Astrocyte (in vitro differentiated cells and primary cell): ENCODE results near the gene C1QTNF2. TPM values are rescaled to one million over a fixed set of nuclear protein-coding genes. Genes with fewer than 3 reads are reported as not detected.
"Not testable (repeated sequence)": the region's sequence is repeated elsewhere in the genome, so short reads cannot be mapped to it uniquely, and the experiment has no call there.

Source experiments
- DNase-seq: peaks from one replicate; pipeline ENCODE4 v3.0.0-alpha.2; 2010; ENCODE audit warnings: low read depth
- FAIRE-seq: peaks from 2 replicates; lab custom pipeline; 2011; peaks lifted over from hg19 to GRCh38; lab: Jason Lieb, UNC
- H2AFZ ChIP-seq: 2 replicates; pipeline ENCODE4 v1.6.0; 2012; ENCODE audit warnings: low read depth, low read length, inconsistent platforms
- H3K27ac ChIP-seq: 2 replicates; pipeline ENCODE4 v1.5.1; 2011; ENCODE audit warnings: low read depth, low read length, inconsistent platforms
- H3K27me3 ChIP-seq: 2 replicates; pipeline ENCODE4 v1.6.0; 2011; ENCODE audit warnings: low read length, inconsistent platforms; ENCODE audit not compliant: insufficient read depth
- H3K36me3 ChIP-seq: 2 replicates; pipeline ENCODE4 v1.5.1; 2011; ENCODE audit warnings: low read length, inconsistent platforms; ENCODE audit not compliant: insufficient read depth
- H3K4me1 ChIP-seq: 2 replicates; pipeline ENCODE4 v1.5.1; 2011; ENCODE audit warnings: low read length, inconsistent platforms; ENCODE audit not compliant: insufficient read depth
- H3K4me2 ChIP-seq: 2 replicates; pipeline ENCODE4 v1.6.0; 2012; ENCODE audit warnings: low read length, inconsistent platforms
- H3K4me3 ChIP-seq: 2 replicates; pipeline ENCODE4 v1.5.1; 2011; ENCODE audit warnings: low read depth, mild to moderate bottlenecking, low read length, inconsistent platforms; ENCODE audit not compliant: insufficient read depth
- H3K79me2 ChIP-seq: 2 replicates; pipeline ENCODE4 v1.6.0; 2012; ENCODE audit warnings: mild to moderate bottlenecking, low read length, inconsistent platforms; ENCODE audit not compliant: insufficient read depth
- H3K9ac ChIP-seq: 2 replicates; pipeline ENCODE4 v1.6.0; 2012; ENCODE audit warnings: mild to moderate bottlenecking, low read length, inconsistent platforms
- H3K9me3 ChIP-seq: 2 replicates; pipeline ENCODE4 v1.5.1; 2012; ENCODE audit warnings: low read depth, mild to moderate bottlenecking, low read length, inconsistent platforms; ENCODE audit not compliant: insufficient read depth
- H4K20me1 ChIP-seq: 2 replicates; pipeline ENCODE4 v1.6.0; 2012; ENCODE audit warnings: low read length, inconsistent platforms; ENCODE audit not compliant: insufficient read depth
- H3K27ac Mint-ChIP-seq: one replicate; pipeline ENCODE4 v1.8.0; 2021; ENCODE audit warnings: mild to moderate bottlenecking, mixed read lengths; ENCODE audit not compliant: unreplicated experiment
- H3K27me3 Mint-ChIP-seq: one replicate; pipeline ENCODE4 v1.8.0; 2021; ENCODE audit warnings: low read depth, mixed read lengths; ENCODE audit not compliant: unreplicated experiment
- H3K36me3 Mint-ChIP-seq: one replicate; pipeline ENCODE4 v1.8.0; 2021; ENCODE audit warnings: low read depth, mixed read lengths; ENCODE audit not compliant: unreplicated experiment
- H3K4me1 Mint-ChIP-seq: one replicate; pipeline ENCODE4 v1.8.0; 2021; ENCODE audit warnings: low read depth, mixed read lengths; ENCODE audit not compliant: unreplicated experiment
- H3K4me3 Mint-ChIP-seq: one replicate; pipeline ENCODE4 v1.8.0; 2021; ENCODE audit warnings: mild to moderate bottlenecking, moderate library complexity, mixed read lengths; ENCODE audit not compliant: unreplicated experiment
- H3K9me3 Mint-ChIP-seq: one replicate; pipeline ENCODE4 v1.8.0; 2021; ENCODE audit warnings: mild to moderate bottlenecking, mixed read lengths; ENCODE audit not compliant: unreplicated experiment
- EZH2 ChIP-seq: IDR thresholded peaks from 2 replicates; pipeline ENCODE4 v1.6.1; 2012; ENCODE audit warnings: mild to moderate bottlenecking, low read length, inconsistent platforms; ENCODE audit not compliant: insufficient read depth
- total RNA-seq: library from RNA; stranded (reverse); gene quantifications from 2 replicates; pipeline ENCODE4 v1.2.1, GENCODE V29; 2021
- TF ChIP-seq, protein P1 (sequence below): IDR thresholded peaks from 2 replicates; pipeline ENCODE4 v1.5.1; 2011; ENCODE audit warnings: low read depth, mild to moderate bottlenecking, inconsistent platforms, low read length, moderate library complexity; ENCODE audit not compliant: insufficient read depth

Gene C1QTNF2
- total RNA-seq, 1 donor from 2014 or later, result 0.64 TPM

DNA sequence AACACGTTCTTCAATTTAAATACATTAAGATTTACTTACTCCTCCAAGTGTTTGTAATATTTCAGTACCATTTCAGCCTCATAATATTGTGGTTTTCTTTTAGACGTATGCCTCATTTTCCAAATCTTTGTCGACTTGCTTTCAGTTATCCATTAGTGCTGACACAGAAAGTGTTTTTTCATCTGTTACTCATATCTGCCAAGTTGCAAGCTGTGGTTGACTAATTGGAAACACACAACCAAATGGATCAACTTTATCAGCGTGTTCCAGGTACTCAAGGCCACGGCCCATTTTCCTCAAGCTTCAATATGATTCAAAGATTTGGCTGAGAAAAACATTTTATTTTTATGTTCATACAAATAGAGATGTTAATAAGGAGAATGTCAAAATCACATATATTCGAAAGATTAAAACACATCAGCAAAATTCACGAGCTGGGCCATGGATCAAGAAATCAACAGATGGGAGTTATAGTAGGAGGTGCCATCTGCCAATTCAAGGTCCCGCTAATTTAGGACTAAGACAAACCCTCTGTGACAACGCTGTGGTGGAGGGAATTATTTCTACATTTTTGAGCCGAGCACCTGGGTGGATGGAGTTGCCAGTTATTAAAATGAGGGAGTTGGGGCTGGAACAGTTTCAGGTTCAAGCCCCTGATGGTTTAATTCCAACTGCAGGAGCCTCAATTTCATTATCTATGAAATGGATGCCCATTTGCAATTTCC lies 30.9 kb downstream of the C1QTNF2 start:
- H3K36me3 ChIP-seq, result no peaks in the 10 kb centered on the region
- FAIRE-seq, result no peak
- no peaks in the 10 kb centered on the region for H3K79me2 ChIP-seq
- H3K9ac ChIP-seq, result no peak overlapping the region
- H3K9me3 Mint-ChIP-seq, result no peaks in the 10 kb centered on the region
- no peaks in the 10 kb centered on the region for H3K27me3 ChIP-seq
- H3K36me3 Mint-ChIP-seq, result no peaks in the 10 kb centered on the region
- H3K27ac ChIP-seq, result no peak overlapping the region
- H4K20me1 ChIP-seq, result no peaks in the 10 kb centered on the region
- no peak overlapping the region for H3K4me3 Mint-ChIP-seq
- peaks cover 2% of the 10 kb centered on the region for H3K4me1 ChIP-seq
- TF ChIP-seq, protein P1, sequence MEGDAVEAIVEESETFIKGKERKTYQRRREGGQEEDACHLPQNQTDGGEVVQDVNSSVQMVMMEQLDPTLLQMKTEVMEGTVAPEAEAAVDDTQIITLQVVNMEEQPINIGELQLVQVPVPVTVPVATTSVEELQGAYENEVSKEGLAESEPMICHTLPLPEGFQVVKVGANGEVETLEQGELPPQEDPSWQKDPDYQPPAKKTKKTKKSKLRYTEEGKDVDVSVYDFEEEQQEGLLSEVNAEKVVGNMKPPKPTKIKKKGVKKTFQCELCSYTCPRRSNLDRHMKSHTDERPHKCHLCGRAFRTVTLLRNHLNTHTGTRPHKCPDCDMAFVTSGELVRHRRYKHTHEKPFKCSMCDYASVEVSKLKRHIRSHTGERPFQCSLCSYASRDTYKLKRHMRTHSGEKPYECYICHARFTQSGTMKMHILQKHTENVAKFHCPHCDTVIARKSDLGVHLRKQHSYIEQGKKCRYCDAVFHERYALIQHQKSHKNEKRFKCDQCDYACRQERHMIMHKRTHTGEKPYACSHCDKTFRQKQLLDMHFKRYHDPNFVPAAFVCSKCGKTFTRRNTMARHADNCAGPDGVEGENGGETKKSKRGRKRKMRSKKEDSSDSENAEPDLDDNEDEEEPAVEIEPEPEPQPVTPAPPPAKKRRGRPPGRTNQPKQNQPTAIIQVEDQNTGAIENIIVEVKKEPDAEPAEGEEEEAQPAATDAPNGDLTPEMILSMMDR, result no peak
- TF ChIP-seq EZH2, result no peak
- H3K27me3 Mint-ChIP-seq, result peaks cover 2% of the 10 kb centered on the region
- no peaks in the 10 kb centered on the region for H3K9me3 ChIP-seq
- H3K27ac Mint-ChIP-seq, result no peak overlapping the region
- peaks cover 9% of the 10 kb centered on the region for H3K4me1 Mint-ChIP-seq
- H3K4me2 ChIP-seq, result no peak overlapping the region
- H3K4me3 ChIP-seq, result no peak overlapping the region
- H2AFZ ChIP-seq, result no peak overlapping the region
- peak; percentile 23 for DNase-seq

DNA sequence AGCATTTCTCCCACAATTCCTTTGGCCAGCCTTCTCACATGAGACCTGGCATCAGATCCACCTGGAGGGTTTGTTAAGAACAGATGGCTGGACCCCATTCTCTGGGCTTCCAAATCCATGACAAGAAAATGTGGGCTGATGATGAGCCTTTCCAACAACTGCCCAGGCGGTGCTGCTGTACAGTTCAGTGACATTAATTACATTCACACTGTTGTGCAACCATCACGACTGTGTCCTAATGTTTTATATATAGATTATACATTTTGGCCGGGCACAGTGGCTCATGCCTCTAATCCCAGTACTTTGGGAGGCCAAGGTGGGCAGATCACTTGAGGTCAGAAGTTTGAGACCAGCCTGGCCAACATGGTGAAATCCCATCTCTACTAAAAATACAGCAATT lies 35.7 kb downstream of the C1QTNF2 start:
- not testable (repeated sequence) for H3K4me3 Mint-ChIP-seq, H2AFZ ChIP-seq, DNase-seq, FAIRE-seq, H4K20me1 ChIP-seq, H3K27ac Mint-ChIP-seq, H3K4me2 ChIP-seq, H3K79me2 ChIP-seq, H3K36me3 ChIP-seq, H3K9me3 Mint-ChIP-seq, H3K9me3 ChIP-seq, H3K27me3 Mint-ChIP-seq, H3K4me1 ChIP-seq, H3K27me3 ChIP-seq, H3K9ac ChIP-seq, H3K4me1 Mint-ChIP-seq, H3K27ac ChIP-seq, H3K4me3 ChIP-seq, H3K36me3 Mint-ChIP-seq

DNA sequence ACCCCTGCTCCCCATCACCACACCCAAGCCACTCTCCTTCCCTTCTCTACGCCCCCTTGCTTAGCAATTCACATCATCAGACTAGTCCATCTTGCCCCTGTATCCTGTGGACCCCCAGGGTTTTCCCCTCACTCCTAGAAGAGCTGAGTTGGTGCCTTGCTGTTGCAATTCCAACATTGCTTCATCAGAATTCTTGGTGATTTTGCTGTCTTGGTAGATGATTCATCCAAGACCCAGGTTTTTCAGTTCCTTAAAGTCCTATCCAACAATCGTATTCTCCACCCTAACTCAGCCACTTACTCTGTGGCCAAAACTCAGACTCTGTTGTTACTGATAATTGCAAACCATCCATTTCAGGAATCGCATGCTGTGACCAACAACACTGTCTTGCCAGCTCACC lies 36.7 kb downstream of the C1QTNF2 start:
- no peaks in the 10 kb centered on the region for H4K20me1 ChIP-seq
- no peaks in the 10 kb centered on the region for H3K36me3 Mint-ChIP-seq
- H3K27me3 Mint-ChIP-seq, result peaks cover 6% of the 10 kb centered on the region
- H3K9me3 Mint-ChIP-seq, result peaks cover 5% of the 10 kb centered on the region
- peak overlapping the region; percentile 16 for H2AFZ ChIP-seq
- H3K4me2 ChIP-seq, result no peak overlapping the region
- H3K4me3 Mint-ChIP-seq, result peak overlapping the region; percentile 17
- no peak for FAIRE-seq
- H3K4me1 ChIP-seq, result no peaks in the 10 kb centered on the region
- H3K4me1 Mint-ChIP-seq, result peaks cover 2% of the 10 kb centered on the region
- no peak overlapping the region for H3K9ac ChIP-seq
- H3K36me3 ChIP-seq, result no peaks in the 10 kb centered on the region
- TF ChIP-seq, protein P1, result no peak
- no peak for TF ChIP-seq EZH2
- no peak overlapping the region for H3K4me3 ChIP-seq
- no peaks in the 10 kb centered on the region for H3K9me3 ChIP-seq
- no peak overlapping the region for H3K27ac ChIP-seq
- no peaks in the 10 kb centered on the region for H3K27me3 ChIP-seq
- DNase-seq, result peak; percentile 26
- H3K79me2 ChIP-seq, result no peaks in the 10 kb centered on the region
- H3K27ac Mint-ChIP-seq, result no peak overlapping the region
